ENCODE data around the gene STARD13. TPM values are rescaled to one million over a fixed set of nuclear protein-coding genes. Genes with fewer than 3 reads are reported as not detected.
"Not testable (repeated sequence)": the region's sequence is repeated elsewhere in the genome, so short reads cannot be mapped to it uniquely, and the experiment has no call there.

STARD13 gene
- total and polyA plus RNA-seq, 2 donors (not counting 1 experiment from before 2014, with no cell fraction given) = 0.06 to 0.22 TPM

- H3K4me3 ChIP-seq (ENCODE audit: control extremely low read depth in 1 of 5, extremely low read depth in 1 of 5, insufficient read depth in 1 of 5, low read depth in 2 of 5, low read length in 4 of 5); DNase-seq; H2AFZ ChIP-seq (ENCODE audit: insufficient read depth, low read depth, low read length, poor library complexity, severe bottlenecking); POLR2A ChIA-PET; H3K27ac Mint-ChIP-seq; H3K4me1 ChIP-seq (ENCODE audit: control insufficient read depth in 2 of 2, insufficient read depth in 2 of 2, low read length in 2 of 2); H3K36me3 ChIP-seq (replicated peaks in 1 of 2; ENCODE audit: control extremely low read depth in 1 of 2, control insufficient read depth in 1 of 2, extremely low read depth in 1 of 2, insufficient read depth in 2 of 2, low read length in 1 of 2); H4K20me1 ChIP-seq (ENCODE audit: control insufficient read depth, insufficient read depth, low read length, poor library complexity, severe bottlenecking); H3K4me1 Mint-ChIP-seq; ATAC-seq (ENCODE audit: low read depth); H3K4me3 Mint-ChIP-seq; H3K27me3 ChIP-seq (replicated peaks in 1 of 4; ENCODE audit: control extremely low read depth in 1 of 4, control insufficient read depth in 3 of 4, insufficient read depth in 4 of 4, low read length in 3 of 4); H3K9me3 Mint-ChIP-seq (ENCODE audit: insufficient read depth); H3K79me2 ChIP-seq (ENCODE audit: control insufficient read depth, insufficient read depth, low read length); H3K9me3 ChIP-seq (ENCODE audit: control extremely low read depth in 1 of 3, control insufficient read depth in 2 of 3, insufficient read depth in 1 of 3, low read length in 2 of 3); H3K9ac ChIP-seq (ENCODE audit: low read length); H3K4me2 ChIP-seq (replicated peaks; ENCODE audit: low read depth, low read length, poor library complexity, severe bottlenecking); intact Hi-C loops (cut with micrococcal nuclease); H3K27ac ChIP-seq (ENCODE audit: low read length in 2 of 2): not testable (repeated sequence)
- peaks cover 21% of the 10 kb centered on the region for H3K27me3 Mint-ChIP-seq
- no CpG with 5 or more reads among the region's 6 CpGs for WGBS (ENCODE audit: insufficient coverage)
- CTCF ChIA-PET = interaction anchor here (0.9 kb wide), 1 partner anchor 13 kb away, joined by 3 read pairs; no protein-coding TSS in a partner anchor
Observed at GRCh38 chr13:33242372-33242771, 43.2 kb downstream of the STARD13 start.

GRCh38 chr13:33236021-33236420 is 49.5 kb downstream of the STARD13 start:
- no peak for DNase-seq
- Mint-ChIP-seq H3K4me3 (no peak overlapping the region), H3K4me1 (no peaks in the 10 kb centered on the region), H3K27ac (no peak overlapping the region), H3K9me3 (ENCODE audit: insufficient read depth) (peaks cover 7% of the 10 kb centered on the region), H3K27me3 (peaks cover 13% of the 10 kb centered on the region)
- H2AFZ ChIP-seq (ENCODE audit: insufficient read depth, low read depth, low read length, poor library complexity, severe bottlenecking) = no peak overlapping the region
- no peaks in the 10 kb centered on the region for H3K79me2 ChIP-seq (ENCODE audit: control insufficient read depth, insufficient read depth, low read length)
- no peaks in the 10 kb centered on the region for H3K27me3 ChIP-seq (replicated peaks in 1 of 4; ENCODE audit: control extremely low read depth in 1 of 4, control insufficient read depth in 3 of 4, insufficient read depth in 4 of 4, low read length in 3 of 4)
- H3K27ac ChIP-seq (ENCODE audit: low read length in 2 of 2) = no peak overlapping the region
- H4K20me1 ChIP-seq (ENCODE audit: control insufficient read depth, insufficient read depth, low read length, poor library complexity, severe bottlenecking) = no peaks in the 10 kb centered on the region
- H3K36me3 ChIP-seq (replicated peaks in 1 of 2; ENCODE audit: control extremely low read depth in 1 of 2, control insufficient read depth in 1 of 2, extremely low read depth in 1 of 2, insufficient read depth in 2 of 2, low read length in 1 of 2) = no peaks in the 10 kb centered on the region
- H3K9ac ChIP-seq (ENCODE audit: low read length) = no peak overlapping the region
- ATAC-seq (ENCODE audit: low read depth) = no peak
- H3K4me3 ChIP-seq (ENCODE audit: control extremely low read depth in 1 of 5, extremely low read depth in 1 of 5, insufficient read depth in 1 of 5, low read depth in 2 of 5, low read length in 4 of 5) = no peak overlapping the region
- H3K9me3 ChIP-seq (ENCODE audit: control extremely low read depth in 1 of 3, control insufficient read depth in 2 of 3, insufficient read depth in 1 of 3, low read length in 2 of 3) = peaks cover 0 to 10% (median 6%) of the 10 kb centered on the region in 3 donors
- H3K4me1 ChIP-seq (ENCODE audit: control insufficient read depth in 2 of 2, insufficient read depth in 2 of 2, low read length in 2 of 2) = no peaks in the 10 kb centered on the region
- ChIA-PET POLR2A (no interaction called here), CTCF (no interaction called here)
- H3K4me2 ChIP-seq (replicated peaks; ENCODE audit: low read depth, low read length, poor library complexity, severe bottlenecking) = no peak overlapping the region
- TF ChIP-seq CTCF (IDR thresholded peaks at IDR 0.05) (no peak), EZH2 (IDR thresholded peaks at IDR 0.05; ENCODE audit: borderline replicate concordance, insufficient read depth, low read depth, low read length, poor library complexity, severe bottlenecking) (no peak)
- intact Hi-C loops (cut with micrococcal nuclease) = no loop called here
- 79% methylated on average over 4 of the region's 8 CpGs for WGBS (ENCODE audit: insufficient coverage)

Measured in B cell (primary cell).